GM19193 (cell line): Measurements from ENCODE around the gene ITSN1.

ENCODE experiments used
- POLR2A ChIP-seq: IDR thresholded peaks from 4 replicates; pipeline ENCODE4 v1.6.1; 2011; ENCODE audit not compliant: insufficient read depth, insufficient read length; ENCODE audit errors: extremely low read depth

The ITSN1 gene

DNA sequence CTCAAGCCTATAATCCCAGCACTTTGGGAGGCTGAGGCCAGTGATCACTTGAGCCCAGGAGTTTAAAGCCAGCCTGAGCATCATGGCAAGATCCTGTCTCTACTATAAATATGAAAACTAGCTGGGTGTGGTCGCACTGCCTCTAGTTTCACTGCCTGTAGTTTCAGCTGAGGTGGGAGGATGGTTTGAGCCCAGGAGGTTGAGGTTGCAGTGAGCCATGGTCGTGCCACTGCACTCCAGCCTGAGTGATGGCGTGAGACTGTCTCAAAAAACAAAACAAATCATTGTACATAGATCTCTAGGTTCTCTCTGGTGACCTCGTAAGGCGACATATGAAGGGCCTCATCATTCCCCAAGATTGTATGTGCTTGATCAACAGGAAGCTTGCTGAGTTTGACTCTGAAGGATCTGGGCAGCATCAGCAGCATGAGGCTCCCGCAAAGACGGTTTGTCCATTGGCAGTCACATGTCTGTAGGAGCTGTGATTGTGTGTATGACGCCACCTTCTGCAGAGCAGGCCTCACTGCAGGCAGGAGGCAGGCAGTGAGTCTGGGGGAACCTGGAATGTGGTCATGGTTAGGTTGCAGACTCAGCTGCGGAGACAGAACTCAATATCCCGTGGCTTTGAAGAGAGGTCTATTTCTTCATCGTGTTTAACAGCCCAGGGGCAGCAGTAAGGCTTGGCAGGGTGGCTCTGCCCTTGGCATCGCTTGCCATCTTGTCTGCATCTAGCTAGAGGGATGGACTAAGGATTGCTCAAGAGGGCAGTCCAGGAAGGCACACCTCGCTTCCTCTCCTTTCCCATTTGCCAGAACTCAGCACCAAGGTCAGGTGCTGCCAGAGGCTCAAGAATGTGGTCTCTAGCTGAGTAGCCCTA is 259.3 kb downstream of the ITSN1 start:
- no peak for TF ChIP-seq POLR2A

DNA sequence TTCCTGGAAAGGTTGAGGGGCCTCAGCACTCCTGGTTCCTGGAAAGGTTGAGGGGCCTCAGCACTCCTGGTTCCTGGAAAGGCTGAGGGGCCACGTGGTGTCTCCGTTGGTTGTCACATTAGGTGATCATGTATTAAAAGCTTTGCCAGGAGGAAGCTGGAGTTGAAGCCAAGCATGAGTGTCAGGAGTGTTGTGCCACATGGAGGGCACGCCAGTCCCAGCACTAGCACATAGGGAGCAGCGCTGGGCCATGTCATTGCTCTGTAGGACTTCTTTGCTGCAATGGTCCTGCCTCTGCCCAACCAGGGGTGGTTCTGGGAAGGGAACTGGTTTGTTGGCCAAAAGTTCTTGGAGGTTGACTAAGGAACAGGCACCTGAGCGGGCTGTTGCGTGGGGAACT is 260.0 kb downstream of the ITSN1 start:
- TF ChIP-seq POLR2A: no peak

GRCh38 chr21:33904041-33904440 is 261.7 kb downstream of the ITSN1 start:
- no peak for TF ChIP-seq POLR2A

GRCh38 chr21:33908760-33909159 is 266.5 kb downstream of the ITSN1 start:
- TF ChIP-seq POLR2A: no peak

DNA sequence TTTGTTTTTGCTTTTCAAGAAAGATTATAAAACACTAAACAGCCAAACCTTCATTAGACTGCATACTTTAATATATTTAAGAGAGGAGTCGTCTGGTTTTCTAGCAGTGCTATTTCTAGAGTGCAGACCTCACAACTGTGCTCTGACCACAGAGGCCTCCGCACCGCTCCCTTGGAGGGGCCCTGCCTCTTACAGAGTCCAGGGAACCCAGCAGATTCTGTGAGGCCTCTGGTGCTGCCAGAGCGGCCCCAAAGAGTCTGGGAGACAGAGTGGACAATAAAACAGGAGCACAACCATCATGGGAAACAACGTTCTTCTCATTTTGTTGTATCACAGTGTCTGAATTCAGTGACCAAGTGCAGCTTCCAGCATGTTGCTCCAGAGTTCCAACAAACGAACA is 267.5 kb downstream of the ITSN1 start:
- no peak for TF ChIP-seq POLR2A

DNA sequence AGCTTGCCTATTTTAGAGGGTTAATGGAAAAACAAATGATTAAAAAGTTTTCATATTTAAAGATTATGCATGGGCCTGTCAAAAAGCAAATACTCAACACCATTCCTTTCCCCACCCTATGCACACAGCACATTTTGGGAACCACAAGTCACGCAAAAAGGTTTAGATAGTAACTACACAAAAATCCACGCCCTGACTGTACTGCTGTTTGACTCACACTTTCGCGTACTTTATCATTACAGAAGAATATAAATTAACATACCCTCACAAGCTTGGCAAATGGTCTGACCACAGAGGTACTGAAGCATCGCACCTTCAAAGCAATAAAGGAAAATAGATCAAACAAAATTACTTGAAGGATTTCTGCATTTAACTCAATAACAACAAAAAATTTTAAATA is 271.9 kb downstream of the ITSN1 start:
- no peak for TF ChIP-seq POLR2A

DNA sequence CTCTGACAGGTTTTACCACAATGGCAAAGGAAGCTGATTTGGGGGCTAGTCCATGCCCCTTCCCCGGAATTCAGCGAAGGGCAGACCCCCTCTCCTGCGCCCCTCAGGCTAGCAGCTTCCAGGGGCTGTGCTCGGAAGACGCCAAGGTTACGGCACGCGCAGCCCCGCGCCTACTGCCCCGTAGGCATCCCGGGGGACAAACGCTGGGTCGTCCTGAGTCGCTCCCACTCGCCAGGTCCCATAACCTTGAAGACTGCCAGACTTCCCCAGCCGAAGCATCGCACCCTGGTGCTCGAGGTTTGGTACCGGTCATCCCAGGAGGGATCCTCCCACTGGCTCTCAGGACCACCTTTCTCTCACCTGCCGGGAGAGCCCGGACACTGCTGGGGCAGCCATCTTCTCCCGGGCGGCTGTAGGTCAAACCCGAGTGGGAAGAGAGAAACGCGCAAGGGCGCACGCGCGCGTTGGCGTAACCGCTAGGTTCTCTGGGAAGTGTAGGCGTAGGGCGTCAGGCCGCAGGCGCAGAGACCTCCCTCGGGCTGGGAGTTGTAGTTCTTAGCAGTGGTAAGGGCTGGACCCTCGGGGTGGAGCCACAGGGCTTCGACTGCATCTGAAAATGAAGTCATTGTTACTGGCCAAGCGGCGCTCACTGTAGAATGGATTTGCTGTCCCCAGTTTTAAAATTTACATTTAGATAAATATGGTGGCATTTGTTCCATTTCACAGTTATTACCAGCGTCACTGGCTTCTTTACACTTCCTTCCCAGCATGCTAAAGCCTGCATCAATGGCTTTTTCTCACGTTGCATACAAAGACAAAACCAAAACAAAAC is 273.3 kb downstream of the ITSN1 start, which contains the start of gene ATP5PO:
TSS of gene ATP5PO (minus strand) at position 437 of the 832 bp plus-strand sequence. CDS start at position 396, 41 bp downstream.
- TF ChIP-seq POLR2A: peak; percentile 96

DNA sequence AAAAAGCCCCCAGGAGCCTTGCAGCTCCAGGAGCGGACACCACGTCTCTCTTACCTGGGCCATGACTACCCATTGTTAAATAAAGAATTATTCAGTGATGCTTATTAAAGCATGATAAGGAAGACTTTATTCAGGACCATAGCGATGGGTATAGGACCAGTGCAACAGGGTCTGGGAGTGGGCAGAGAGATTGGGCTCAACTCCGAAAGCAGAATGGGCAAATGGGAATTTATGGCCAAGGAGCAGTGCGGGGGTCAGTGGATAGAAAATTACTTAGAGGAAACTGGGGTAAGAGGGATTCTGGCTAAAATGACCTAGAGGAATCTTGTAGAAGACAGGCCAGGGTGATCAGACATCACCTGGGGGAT is 273.9 kb downstream of the ITSN1 start:
- no peak for TF ChIP-seq POLR2A

- no peak for TF ChIP-seq POLR2A
These were observed 275.1 kb downstream of the ITSN1 start for GRCh38 chr21:33917421-33917820.

DNA sequence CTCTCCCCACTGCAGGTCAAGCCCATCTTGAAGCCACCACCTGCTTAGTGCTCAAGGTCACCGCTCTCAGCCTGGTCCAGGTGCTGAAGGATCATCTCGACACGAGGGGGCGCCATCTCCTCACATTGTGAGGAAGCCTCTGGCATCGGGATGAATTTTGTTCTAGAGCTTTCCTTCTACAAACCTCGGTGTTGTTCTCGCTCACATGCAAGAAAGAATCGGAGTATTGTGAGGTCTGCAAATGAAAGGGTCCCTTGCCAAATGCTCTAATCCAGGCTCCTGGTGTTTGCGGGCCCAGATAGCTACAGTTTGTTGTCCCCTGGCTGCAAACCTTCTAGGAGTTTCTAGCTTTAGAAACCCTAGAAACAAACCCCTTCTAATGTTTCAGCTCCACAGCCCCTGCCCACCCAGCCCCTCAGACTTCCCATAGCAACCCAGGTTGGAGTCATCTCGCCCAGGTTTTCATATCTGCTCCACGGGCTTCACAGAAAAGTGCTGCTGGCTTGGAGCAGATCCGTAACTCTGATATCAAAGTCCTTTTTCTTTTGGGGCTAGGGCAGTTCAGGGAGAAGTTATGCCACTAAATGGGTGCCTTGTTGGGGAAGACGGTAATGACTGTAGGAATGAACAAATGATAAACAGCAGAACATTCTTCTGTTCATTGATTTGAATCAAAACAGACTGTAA is 281.9 kb downstream of the ITSN1 start:
- TF ChIP-seq POLR2A: no peak

GRCh38 chr21:33924766-33925100 is 282.4 kb downstream of the ITSN1 start:
- TF ChIP-seq POLR2A: no peak

DNA sequence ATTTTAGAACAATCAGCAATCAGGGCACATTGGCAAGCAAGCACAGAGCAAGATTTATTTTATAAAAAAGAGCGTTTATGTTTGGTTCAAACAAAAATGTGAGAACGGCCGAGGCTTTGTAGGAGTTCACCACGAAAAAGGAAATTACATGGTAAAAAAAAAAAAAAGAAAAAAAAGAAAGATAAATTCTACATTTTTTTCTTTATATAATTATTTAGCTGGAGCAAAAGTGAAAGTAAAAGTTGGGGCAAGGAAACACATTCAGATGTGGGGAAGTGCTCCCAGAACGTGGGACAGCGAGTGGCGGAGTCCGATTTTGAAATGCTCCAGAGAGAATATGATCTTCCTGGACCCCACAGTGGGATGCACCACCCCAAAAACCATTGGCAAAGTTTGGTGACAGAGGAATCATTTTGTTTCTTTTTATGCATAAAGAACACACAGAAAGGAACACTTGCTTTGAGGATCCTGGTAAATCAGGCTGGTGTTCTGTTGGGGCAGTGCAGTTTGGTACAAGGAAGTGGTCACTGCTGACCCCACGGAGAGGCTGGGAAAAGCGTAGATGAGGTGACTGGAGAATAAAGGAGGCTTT is 289.6 kb downstream of the ITSN1 start:
- TF ChIP-seq POLR2A: no peak

DNA sequence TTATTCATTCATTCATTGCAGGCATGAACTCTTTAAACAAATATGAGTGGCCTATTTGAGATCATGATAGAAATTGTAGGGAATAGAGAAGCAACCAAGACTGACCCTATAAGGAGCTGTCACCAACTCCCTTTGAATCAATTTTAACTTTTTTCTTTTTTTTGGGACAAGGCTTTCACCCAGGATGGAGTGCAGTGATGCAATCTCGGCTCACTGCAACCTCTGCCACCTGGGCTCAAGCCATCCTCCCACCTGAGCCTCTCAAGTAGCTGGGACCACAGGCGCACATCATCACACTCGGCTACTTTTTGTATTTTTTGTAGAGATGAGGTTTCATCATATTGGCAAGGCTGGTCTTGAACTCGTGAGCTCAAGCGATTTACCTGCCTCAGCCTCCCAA is 290.4 kb downstream of the ITSN1 start:
- no peak for TF ChIP-seq POLR2A

- no peak for TF ChIP-seq POLR2A
These were observed 294.2 kb downstream of the ITSN1 start for GRCh38 chr21:33936301-33937038.

DNA sequence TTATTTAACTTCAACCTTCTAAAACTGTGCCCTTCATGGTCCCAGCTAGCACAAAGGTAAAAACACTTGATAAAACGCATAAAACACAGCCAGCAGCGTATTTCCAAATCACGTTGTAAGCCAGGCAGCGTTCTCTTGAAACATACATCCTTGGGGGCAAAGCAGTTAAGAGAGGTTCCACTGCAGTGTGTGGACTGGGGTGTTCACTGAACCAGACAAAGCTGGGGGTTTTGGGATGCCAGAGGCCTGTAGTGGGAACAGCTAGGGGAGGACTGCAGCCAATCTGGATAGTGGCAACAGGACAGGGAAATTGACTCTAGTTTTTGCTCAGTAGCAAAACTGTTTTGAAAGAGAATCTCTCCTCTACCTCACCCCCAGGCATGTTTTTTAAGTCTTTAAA is 294.8 kb downstream of the ITSN1 start:
- TF ChIP-seq POLR2A: no peak

DNA sequence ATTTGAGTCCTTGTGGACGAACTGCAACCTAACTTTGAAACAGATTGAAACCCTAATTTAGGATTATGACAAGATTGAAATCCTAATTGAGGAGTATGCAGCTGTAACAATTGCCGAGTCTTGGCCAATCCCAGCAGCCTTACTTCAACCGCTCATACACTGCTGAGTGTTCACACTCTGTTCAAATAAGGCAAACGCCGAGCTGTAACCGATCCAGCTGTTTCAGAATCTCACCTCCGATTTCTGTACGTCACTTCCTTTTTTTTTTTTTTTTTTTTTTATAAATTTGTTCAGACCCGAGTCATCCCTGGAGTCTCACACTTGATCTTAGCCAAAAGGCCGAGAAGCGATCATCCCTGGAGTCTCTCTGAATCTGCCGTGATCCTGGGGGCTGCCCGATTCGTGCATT is 295.6 kb downstream of the ITSN1 start:
- no peak for TF ChIP-seq POLR2A
